K562 (cell line): ENCODE data around the gene RBM19. TPM values are rescaled to one million over a fixed set of nuclear protein-coding genes. Genes with fewer than 3 reads are reported as not detected.

Source experiments
- ATAC-seq: fragments of 200-7000 bp; cut with Tn5 transposase; 3 replicates; pipeline ENCODE4 v1.9.1; 2020; ENCODE audit warnings: moderate library complexity
- BruUV-seq: library from RNA; stranded (reverse); fragments of 400-500 nt; replicated peaks from 2 replicates; lab custom pipeline; 2021; lab: Mats Ljungman, UMichigan
- CTCF ChIA-PET: fragments of 300-600 bp; formaldehyde crosslinking; extraction: SDS; loops from one replicate; lab custom pipeline; 2021; ENCODE audit warnings: low intra/inter-chr PET ratio; lab: Yijun Ruan, JAX
- POLR2A ChIA-PET: fragments of 300-600, 350-650 bp; sonication (Branson Sonifier 250); formaldehyde crosslinking; extraction: SDS; loops from one replicate; lab custom pipeline; 2021; ENCODE audit warnings: antibody characterized with exemption, inconsistent platforms; lab: Yijun Ruan, JAX
- DNase-seq, 4 experiments: peaks; one replicate each; pipeline versions ENCODE4 v3.0.0 to v3.0.0-alpha.2; 2011 to 2018; ENCODE audit warnings: low spot score in 3 of 4, mixed read lengths in 3 of 4; ENCODE audit errors: extremely low read depth in 1 of 4
- FAIRE-seq: peaks from 2 replicates; lab custom pipeline; 2011; peaks lifted over from hg19 to GRCh38; lab: Jason Lieb, UNC
- H2AFZ ChIP-seq: 2 replicates; pipeline ENCODE4 v1.6.0; 2011; ENCODE audit warnings: low read depth, low read length, control low read depth, inconsistent platforms
- H3K27ac ChIP-seq: fragments of 200-600 bp; 3 replicates; pipeline ENCODE4 v1.8.0; 2011; ENCODE audit warnings: low read depth, mild to moderate bottlenecking, control low read depth, inconsistent platforms, low read length, moderate library complexity, mixed read lengths; ENCODE audit errors: extremely low read depth
- H3K27me3 ChIP-seq, 2 experiments: fragments of 300-600 bp in 1 of 2; 2 replicates in 1 of 2; 3 replicates in 1 of 2; pipeline versions ENCODE4 v1.6.0 to v1.8.0; 2011; ENCODE audit warnings: inconsistent platforms in 2 of 2, low read length in 2 of 2, mild to moderate bottlenecking in 1 of 2, mixed read lengths in 1 of 2, moderate library complexity in 1 of 2; ENCODE audit not compliant: control insufficient read depth in 2 of 2, insufficient read depth in 2 of 2
- H3K36me3 ChIP-seq: fragments of 300-600 bp; 3 replicates; pipeline ENCODE4 v1.8.0; 2011; ENCODE audit warnings: mild to moderate bottlenecking, low read length, inconsistent platforms; ENCODE audit not compliant: control insufficient read depth, insufficient read depth
- H3K4me1 ChIP-seq, 2 experiments: fragments of 200-600 bp in 1 of 2; replicated peaks in 1 of 2; 2 replicates in 1 of 2; 3 replicates in 1 of 2; pipeline versions ENCODE4 v1.5.1 to v1.8.0; 2011; ENCODE audit warnings: inconsistent platforms in 2 of 2, low read length in 2 of 2, mild to moderate bottlenecking in 1 of 2, mixed read lengths in 1 of 2, moderate library complexity in 1 of 2; ENCODE audit not compliant: control insufficient read depth in 2 of 2, insufficient read depth in 2 of 2
- H3K4me2 ChIP-seq: 2 replicates; pipeline ENCODE4 v1.6.1; 2011; ENCODE audit warnings: low read length, control low read depth, inconsistent platforms, mixed read lengths; ENCODE audit not compliant: insufficient read depth
- H3K4me3 ChIP-seq: fragments of 200-600 bp; sonication (generic), shearing (Covaris generic); 2 replicates; pipeline ENCODE4 v1.5.1; 2016; ENCODE audit warnings: control low read depth, inconsistent platforms
- H3K79me2 ChIP-seq: fragments of 200-600 bp; 3 replicates; pipeline ENCODE4 v1.8.0; 2011; ENCODE audit warnings: low read length, inconsistent platforms; ENCODE audit not compliant: control insufficient read depth, insufficient read depth
- H3K9ac ChIP-seq, 2 experiments: 2 replicates each; pipeline versions ENCODE4 v1.6.0 to v1.6.1; 2011; ENCODE audit warnings: low read depth in 2 of 2, low read length in 2 of 2, control low read depth in 1 of 2, inconsistent platforms in 1 of 2, mild to moderate bottlenecking in 1 of 2, mixed read lengths in 1 of 2; ENCODE audit not compliant: insufficient read depth in 1 of 2
- H3K9me1 ChIP-seq: one replicate; pipeline ENCODE4 v1.6.0; 2011; ENCODE audit warnings: inconsistent platforms, mild to moderate bottlenecking, low read length, moderate library complexity; ENCODE audit not compliant: control insufficient read depth, insufficient read depth
- H3K9me3 ChIP-seq: replicated peaks from 2 replicates; pipeline ENCODE4 v1.5.1; 2011; ENCODE audit warnings: low read depth, low read length, inconsistent platforms; ENCODE audit not compliant: control insufficient read depth, insufficient read depth
- H4K20me1 ChIP-seq: replicated peaks from 2 replicates; pipeline ENCODE4 v1.6.1; 2011; ENCODE audit warnings: low read length, inconsistent platforms, mixed read lengths; ENCODE audit not compliant: control insufficient read depth, insufficient read depth
- CHCHD3 ChIP-seq: fragments of 250-450 bp; sonication (Bioruptor Pico); IDR thresholded peaks from 2 replicates; pipeline ENCODE4 v2.1.2; 2022; ENCODE audit warnings: mild to moderate bottlenecking
- GTF2B ChIP-seq: IDR thresholded peaks from 2 replicates; pipeline ENCODE4 v1.6.1; 2011; ENCODE audit not compliant: insufficient read length; ENCODE audit errors: extremely low read depth
- HSF4 ChIP-seq: fragments of 250-450 bp; sonication (Bioruptor Pico); IDR thresholded peaks from 2 replicates; pipeline ENCODE4 v2.1.2; 2022; ENCODE audit warnings: mild to moderate bottlenecking, moderate library complexity, borderline replicate concordance
- KDM5B ChIP-seq: fragments of 200-600 bp; sonication (generic); IDR thresholded peaks from 2 replicates; pipeline ENCODE4 v1.6.1; 2012; ENCODE audit warnings: low read depth, mild to moderate bottlenecking, moderate library complexity, low read length, control low read depth, inconsistent platforms; ENCODE audit not compliant: insufficient replicate concordance
- MEF2A ChIP-seq: IDR thresholded peaks from 2 replicates; pipeline ENCODE4 v1.6.1; 2011; ENCODE audit warnings: low read depth, mild to moderate bottlenecking, low read length, moderate library complexity; ENCODE audit not compliant: control insufficient read depth
- NCOA6 ChIP-seq: fragments of 450-650 bp; IDR thresholded peaks from 2 replicates; pipeline ENCODE4 v1.6.1; 2017; ENCODE audit warnings: mild to moderate bottlenecking
- POU5F1 ChIP-seq: fragments of 150-350 bp; IDR thresholded peaks from 2 replicates; pipeline ENCODE4 v1.6.1; 2014; ENCODE audit warnings: borderline replicate concordance, low read length, low read depth, mild to moderate bottlenecking; ENCODE audit not compliant: partially characterized antibody
- RFX7 ChIP-seq: fragments of 250-450 bp; sonication (Bioruptor Pico); IDR thresholded peaks from 2 replicates; pipeline ENCODE4 v1.5.1; 2021; ENCODE audit warnings: mild to moderate bottlenecking
- TARDBP ChIP-seq: fragments of 450-650 bp; IDR thresholded peaks from 2 replicates; pipeline ENCODE4 v1.6.1; 2016
- ZNF277 ChIP-seq: fragments of 250-450 bp; sonication (Bioruptor Pico); IDR thresholded peaks from 2 replicates; pipeline ENCODE4 v1.8.0; 2022; ENCODE audit warnings: inconsistent platforms, mild to moderate bottlenecking, moderate library complexity, borderline replicate concordance
- WGBS: fragments of 100-300 bp; shearing (Covaris generic); methylation state at CpG from one replicate; pipeline ENCODE4 v1.1.6; 2016; ENCODE audit warnings: low coverage, mixed read lengths; ENCODE audit not compliant: insufficient coverage; ENCODE audit errors: missing lambda C conversion rate; 5-methylcytosine and 5-hydroxymethylcytosine counted together
- in situ Hi-C: fragments of 300-500 bp; cut with MboI; formaldehyde crosslinking; loops from 4 replicates; pipeline ENCODE4 v1.15.0; 2018; ENCODE audit warnings: inconsistent platforms, mixed read lengths
- intact Hi-C: fragments of 100-400 bp; cut with micrococcal nuclease; formaldehyde crosslinking; loops from 2 replicates; pipeline ENCODE4 v1.14.2; 2022
- polyA plus RNA-seq, 8 experiments: library from polyadenylated mRNA; depleted of rRNA in 4 of 8; stranded (reverse) in 5 of 8; unstranded in 3 of 8; fragments of >200 nt; fragmentation: Nextera tagmentation in 2 of 8; fragmentation: Illumina TruSeq in 1 of 8; extraction: Ambion mirVana in 2 of 8; extraction: Trizol in 1 of 8; gene quantifications; 2 replicates each; pipeline versions ENCODE4 v1.2.1 to v1.2.3, GENCODE V29; 2011 to 2014; ENCODE audit warnings: inconsistent platforms in 1 of 8, missing spikeins in 1 of 8
- total RNA-seq, 7 experiments: library from RNA; depleted of rRNA in 6 of 7; stranded (reverse); fragments of >200 nt in 6 of 7; fragmentation: Illumina TruSeq in 2 of 7; extraction: Trizol in 2 of 7; gene quantifications; 2 replicates each; pipeline versions ENCODE4 v1.2.1 to v1.2.3, GENCODE V29; 2011 to 2021; ENCODE audit warnings: low replicate concordance in 1 of 7
- TF ChIP-seq, protein P1 (sequence below): fragments of 450-650 bp; formaldehyde crosslinking; IDR thresholded peaks from 2 replicates; pipeline ENCODE4 v1.4.0; 2022; ENCODE audit warnings: missing genetic modification characterization
- TF ChIP-seq, protein P2 (sequence below): fragments of 450-650 bp; formaldehyde crosslinking; IDR thresholded peaks from 2 replicates; pipeline ENCODE4 v1.4.0; 2022; ENCODE audit warnings: mild to moderate bottlenecking, moderate library complexity

The RBM19 gene
- total and polyA plus RNA-seq, 9 of the 15 experiments (the other 6 are each of a cell fraction or from before 2014, with no cell fraction given): 16.0 to 58.4 (median 37.9) TPM

- no peak overlapping the region for H3K4me3 ChIP-seq
- in situ Hi-C loops (loop anchor here (10.0 kb wide), 1 partner anchor 605 kb away; no protein-coding TSS in a partner anchor), intact Hi-C loops (loop anchor here (10.0 kb wide), 1 partner anchor 185 kb away; no protein-coding TSS in a partner anchor)
- no peak overlapping the region for H3K4me2 ChIP-seq
- no peaks in the 10 kb centered on the region for H4K20me1 ChIP-seq
- no peak for TF ChIP-seq GTF2B
- TF ChIP-seq ZNF277 (CRISPR knock-in tag): no peak
- TF ChIP-seq, protein P1, sequence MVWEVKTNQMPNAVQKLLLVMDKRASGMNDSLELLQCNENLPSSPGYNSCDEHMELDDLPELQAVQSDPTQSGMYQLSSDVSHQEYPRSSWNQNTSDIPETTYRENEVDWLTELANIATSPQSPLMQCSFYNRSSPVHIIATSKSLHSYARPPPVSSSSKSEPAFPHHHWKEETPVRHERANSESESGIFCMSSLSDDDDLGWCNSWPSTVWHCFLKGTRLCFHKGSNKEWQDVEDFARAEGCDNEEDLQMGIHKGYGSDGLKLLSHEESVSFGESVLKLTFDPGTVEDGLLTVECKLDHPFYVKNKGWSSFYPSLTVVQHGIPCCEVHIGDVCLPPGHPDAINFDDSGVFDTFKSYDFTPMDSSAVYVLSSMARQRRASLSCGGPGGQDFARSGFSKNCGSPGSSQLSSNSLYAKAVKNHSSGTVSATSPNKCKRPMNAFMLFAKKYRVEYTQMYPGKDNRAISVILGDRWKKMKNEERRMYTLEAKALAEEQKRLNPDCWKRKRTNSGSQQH (CRISPR knock-in tag): no peak
- TF ChIP-seq HSF4: no peak
- no peak for TF ChIP-seq MEF2A
- no peak for TF ChIP-seq TARDBP
- no peak for TF ChIP-seq CHCHD3
- TF ChIP-seq, protein P2, sequence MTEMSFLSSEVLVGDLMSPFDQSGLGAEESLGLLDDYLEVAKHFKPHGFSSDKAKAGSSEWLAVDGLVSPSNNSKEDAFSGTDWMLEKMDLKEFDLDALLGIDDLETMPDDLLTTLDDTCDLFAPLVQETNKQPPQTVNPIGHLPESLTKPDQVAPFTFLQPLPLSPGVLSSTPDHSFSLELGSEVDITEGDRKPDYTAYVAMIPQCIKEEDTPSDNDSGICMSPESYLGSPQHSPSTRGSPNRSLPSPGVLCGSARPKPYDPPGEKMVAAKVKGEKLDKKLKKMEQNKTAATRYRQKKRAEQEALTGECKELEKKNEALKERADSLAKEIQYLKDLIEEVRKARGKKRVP (CRISPR knock-in tag): no peak
- no peak for TF ChIP-seq POU5F1
- no peak for TF ChIP-seq KDM5B
- TF ChIP-seq NCOA6: no peak
- no peak for TF ChIP-seq RFX7 (CRISPR knock-in tag)
- H3K9me1 ChIP-seq: no peaks in the 10 kb centered on the region
- BruUV-seq: no TSS peak
- no peaks in the 10 kb centered on the region for H3K9me3 ChIP-seq
- no peak overlapping the region for H3K27ac ChIP-seq
- H2AFZ ChIP-seq: no peak overlapping the region
- peaks cover 76% of the 10 kb centered on the region; the same call in 2 of the 3 replicates for H3K36me3 ChIP-seq
- ATAC-seq (no peak), DNase-seq (no peak), FAIRE-seq (no peak)
- no peaks in the 10 kb centered on the region for H3K79me2 ChIP-seq
- ChIA-PET POLR2A (interaction anchor here (1.0 kb wide), 1 partner anchor 24 kb away, joined by 3 read pairs; no protein-coding TSS in a partner anchor), CTCF (no interaction called here)
- no peaks in the 10 kb centered on the region for H3K27me3 ChIP-seq
- H3K4me1 ChIP-seq: no peaks in the 10 kb centered on the region
- no peak overlapping the region; a peak in 1 of 4 replicates for H3K9ac ChIP-seq
- 81% methylated on average over 5 of the region's 5 CpGs for WGBS
Measured at GRCh38 chr12:113919791-113920190, 46.3 kb downstream of the RBM19 start.
